ENCODE data around the gene SOWAHD. TPM values are rescaled to one million over a fixed set of nuclear protein-coding genes. Genes with fewer than 3 reads are reported as not detected.
"Not testable (repeated sequence)": the region's sequence is repeated elsewhere in the genome, so short reads cannot be mapped to it uniquely, and the experiment has no call there.

Gene SOWAHD
- total RNA-seq, 3 donors from 2014 or later, result 1.4 to 2.7 (median 2.1) TPM

- H3K36me3 ChIP-seq (ENCODE audit: low read depth), result no peaks in the 10 kb centered on the region
- no peak for TF ChIP-seq CTCF (IDR thresholded peaks at IDR 0.05)
- intact Hi-C loops (cut with DNase I, micrococcal nuclease), result no loop called here
- ATAC-seq (no peak), DNase-seq (peak in 1 of 3 donors; percentile 61)
- H3K4me3 ChIP-seq, result peak overlapping the region; percentile 32
- no peaks in the 10 kb centered on the region for H3K9me3 ChIP-seq
- H3K4me1 ChIP-seq (ENCODE audit: low read depth), result no peaks in the 10 kb centered on the region
Observed at GRCh38 chrX:119759248-119759766, 919 bp downstream of the SOWAHD start.

- no peaks in the 10 kb centered on the region for H3K36me3 ChIP-seq (ENCODE audit: low read depth)
- intact Hi-C loops (cut with DNase I, micrococcal nuclease), result no loop called here
- H3K4me1 ChIP-seq (ENCODE audit: low read depth), result no peaks in the 10 kb centered on the region
- ATAC-seq (no peak), DNase-seq (no peak)
- H3K9me3 ChIP-seq, result no peaks in the 10 kb centered on the region
- no peak for TF ChIP-seq CTCF (IDR thresholded peaks at IDR 0.05)
- no peak overlapping the region for H3K4me3 ChIP-seq
Observed at GRCh38 chrX:119760026-119760877, 1.9 kb downstream of the SOWAHD start.

- intact Hi-C loops (cut with DNase I, micrococcal nuclease), result no loop called here
- H3K9me3 ChIP-seq, result no peaks in the 10 kb centered on the region
Observed at GRCh38 chrX:119762718-119763117, 4.3 kb downstream of the SOWAHD start.

GRCh38 chrX:119763181-119763580 lies 4.8 kb downstream of the SOWAHD start:
- H3K36me3 ChIP-seq (ENCODE audit: low read depth), result no peaks in the 10 kb centered on the region
- H3K4me1 ChIP-seq (ENCODE audit: low read depth), result no peaks in the 10 kb centered on the region
- H3K9me3 ChIP-seq, result no peaks in the 10 kb centered on the region
- DNase-seq (no peak), ATAC-seq (no peak)
- no peak for TF ChIP-seq CTCF (IDR thresholded peaks at IDR 0.05)
- no peak overlapping the region for H3K4me3 ChIP-seq
- intact Hi-C loops (cut with DNase I, micrococcal nuclease), result no loop called here

More at GRCh38 chrX:119762718-119763117, 4.3 kb downstream of the SOWAHD start:
- H3K4me3 ChIP-seq, result no peak overlapping the region
- no peak for TF ChIP-seq CTCF (IDR thresholded peaks at IDR 0.05)
- no peaks in the 10 kb centered on the region for H3K4me1 ChIP-seq (ENCODE audit: low read depth)
- DNase-seq (no peak), ATAC-seq (no peak)
- H3K36me3 ChIP-seq (ENCODE audit: low read depth), result no peaks in the 10 kb centered on the region

GRCh38 chrX:119763836-119764387 lies 5.5 kb downstream of the SOWAHD start:
- TF ChIP-seq CTCF (IDR thresholded peaks at IDR 0.05), result no peak
- DNase-seq (no peak), ATAC-seq (no peak)
- H3K36me3 ChIP-seq (ENCODE audit: low read depth), result no peaks in the 10 kb centered on the region
- no peaks in the 10 kb centered on the region for H3K4me1 ChIP-seq (ENCODE audit: low read depth)
- no peaks in the 10 kb centered on the region for H3K9me3 ChIP-seq
- intact Hi-C loops (cut with DNase I, micrococcal nuclease), result no loop called here
- no peak overlapping the region for H3K4me3 ChIP-seq

- intact Hi-C loops (cut with DNase I, micrococcal nuclease); H3K9me3 ChIP-seq; DNase-seq; H3K36me3 ChIP-seq (ENCODE audit: low read depth); ATAC-seq; H3K4me3 ChIP-seq; H3K4me1 ChIP-seq (ENCODE audit: low read depth): not testable (repeated sequence)
Observed at GRCh38 chrX:119768436-119768835, 10.0 kb downstream of the SOWAHD start.

GRCh38 chrX:119769388-119769787 lies 11.0 kb downstream of the SOWAHD start:
- H3K4me3 ChIP-seq; H3K4me1 ChIP-seq (ENCODE audit: low read depth); DNase-seq; H3K9me3 ChIP-seq; H3K36me3 ChIP-seq (ENCODE audit: low read depth); intact Hi-C loops (cut with DNase I, micrococcal nuclease); ATAC-seq: not testable (repeated sequence)

All from mucosa of descending colon (tissue), 3 donors.